GM18519 (cell line): Measurements from ENCODE around the gene CCT8L2.
"Not testable (repeated sequence)": the region's sequence is repeated elsewhere in the genome, so short reads cannot be mapped to it uniquely, and the experiment has no call there.

Source experiments
- ATAC-seq: cut with Tn5 transposase; IDR thresholded peaks from one replicate; pipeline ENCODE4 v1.9.1; 2021; ENCODE audit warnings: mild to moderate bottlenecking, moderate library complexity; ENCODE audit not compliant: unreplicated experiment, low FRiP score

Gene CCT8L2

GRCh38 chr22:16600644-16601436 is 8.2 kb upstream of the CCT8L2 start:
- not testable (repeated sequence) for ATAC-seq

GRCh38 chr22:16599648-16600047 is 7.0 kb upstream of the CCT8L2 start:
- not testable (repeated sequence) for ATAC-seq

DNA sequence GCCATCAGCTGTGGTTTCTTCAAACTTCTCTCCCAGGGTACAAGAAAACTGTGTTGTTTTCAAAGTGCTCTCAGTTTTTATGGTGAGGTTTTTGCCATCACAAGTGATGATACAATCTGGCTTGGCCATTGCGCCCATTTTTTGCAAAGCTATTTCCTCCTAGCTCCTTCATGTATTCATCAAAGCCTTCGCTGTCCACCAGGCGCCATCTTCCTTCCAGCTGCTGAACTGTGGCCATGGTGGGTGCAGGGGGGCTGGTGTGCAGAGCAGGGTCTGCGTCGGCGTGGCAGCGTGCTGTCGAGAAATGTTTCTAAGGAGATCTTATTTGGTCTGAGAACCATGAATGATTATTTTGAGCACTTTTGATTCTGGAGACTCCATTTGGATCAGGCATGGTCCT is 2.6 kb upstream of the CCT8L2 start:
- not testable (repeated sequence) for ATAC-seq

GRCh38 chr22:16594026-16594425 is 1.4 kb upstream of the CCT8L2 start:
- ATAC-seq = no peak

GRCh38 chr22:16592231-16592630 is 379 bp downstream of the CCT8L2 start:
- not testable (repeated sequence) for ATAC-seq

DNA sequence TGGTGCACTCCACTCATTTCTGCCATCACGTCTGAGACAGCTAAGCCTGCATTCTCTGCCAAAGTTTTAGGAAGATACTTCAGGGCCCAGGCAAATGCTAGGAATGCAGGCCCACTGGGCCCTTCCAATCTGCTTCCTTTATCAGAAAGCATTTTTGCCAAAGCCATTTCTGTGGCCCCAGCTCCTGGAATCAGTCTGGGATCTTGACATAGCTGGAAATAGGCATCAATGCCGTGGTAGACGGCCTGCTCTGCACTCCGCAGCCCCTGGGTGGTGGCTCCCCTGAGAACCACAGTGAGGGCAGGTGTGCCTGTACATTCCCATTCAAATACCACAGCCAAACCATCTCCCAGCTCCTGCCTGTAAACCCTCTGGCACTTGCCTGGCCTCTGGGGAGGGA is 1.5 kb downstream of the CCT8L2 start:
- not testable (repeated sequence) for ATAC-seq

- no peak for ATAC-seq
Observed at GRCh38 chr22:16586991-16587390, 5.6 kb downstream of the CCT8L2 start.

- no peak for ATAC-seq
Observed at GRCh38 chr22:16586170-16586569, 6.4 kb downstream of the CCT8L2 start.

DNA sequence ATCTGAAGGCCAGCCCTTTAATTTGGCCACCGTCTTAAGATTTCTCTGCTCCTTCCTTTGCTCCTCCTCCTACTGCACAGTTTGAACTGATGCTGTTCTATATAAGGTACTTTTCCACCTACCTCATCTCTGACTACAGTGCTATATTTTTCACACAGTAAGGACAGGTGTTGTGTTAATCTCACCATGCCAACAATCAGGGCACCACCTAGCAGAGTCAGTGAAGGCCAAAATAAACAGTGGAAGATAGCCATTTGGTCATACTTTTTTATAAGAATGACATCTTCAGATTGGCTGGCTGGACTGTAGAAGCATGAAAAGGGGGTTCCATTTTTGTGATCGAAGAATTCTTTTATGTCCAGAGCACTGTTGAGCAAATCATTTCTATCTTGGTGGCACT is 11.7 kb downstream of the CCT8L2 start:
- ATAC-seq = not testable (repeated sequence)

DNA sequence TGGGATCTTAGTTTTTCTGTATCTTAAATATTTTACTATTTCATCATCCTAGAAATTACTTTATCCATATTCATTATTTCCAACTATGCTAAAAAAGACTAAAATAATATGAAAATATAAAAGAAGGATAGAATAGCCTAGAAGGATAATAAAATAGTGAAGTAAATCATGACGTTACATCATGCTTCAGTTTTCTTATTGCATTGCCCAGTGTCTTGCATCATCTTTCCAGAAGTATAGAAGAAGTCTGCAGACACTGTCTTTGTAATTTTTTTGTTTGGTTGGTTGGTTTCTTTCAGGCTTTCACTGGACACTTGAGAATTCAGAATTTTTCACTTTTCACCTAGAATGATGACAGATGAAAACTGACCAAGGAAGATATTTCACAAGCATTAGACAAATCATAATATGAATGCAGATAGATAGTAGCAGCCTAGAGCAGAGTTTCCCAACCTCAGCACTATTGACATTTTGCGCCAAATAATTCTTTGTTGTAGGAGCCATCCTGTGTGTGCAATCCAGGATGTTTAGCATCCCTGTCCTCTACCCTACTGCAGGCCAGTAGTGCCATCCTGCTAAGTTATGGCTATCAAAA is 23.3 kb downstream of the CCT8L2 start:
- ATAC-seq = not testable (repeated sequence)

- no peak for ATAC-seq
Observed at GRCh38 chr22:16568425-16568758, 24.2 kb downstream of the CCT8L2 start.

GRCh38 chr22:16567617-16568424 is 24.8 kb downstream of the CCT8L2 start:
- ATAC-seq = not testable (repeated sequence)

GRCh38 chr22:16566421-16567151 is 26.0 kb downstream of the CCT8L2 start:
- not testable (repeated sequence) for ATAC-seq

DNA sequence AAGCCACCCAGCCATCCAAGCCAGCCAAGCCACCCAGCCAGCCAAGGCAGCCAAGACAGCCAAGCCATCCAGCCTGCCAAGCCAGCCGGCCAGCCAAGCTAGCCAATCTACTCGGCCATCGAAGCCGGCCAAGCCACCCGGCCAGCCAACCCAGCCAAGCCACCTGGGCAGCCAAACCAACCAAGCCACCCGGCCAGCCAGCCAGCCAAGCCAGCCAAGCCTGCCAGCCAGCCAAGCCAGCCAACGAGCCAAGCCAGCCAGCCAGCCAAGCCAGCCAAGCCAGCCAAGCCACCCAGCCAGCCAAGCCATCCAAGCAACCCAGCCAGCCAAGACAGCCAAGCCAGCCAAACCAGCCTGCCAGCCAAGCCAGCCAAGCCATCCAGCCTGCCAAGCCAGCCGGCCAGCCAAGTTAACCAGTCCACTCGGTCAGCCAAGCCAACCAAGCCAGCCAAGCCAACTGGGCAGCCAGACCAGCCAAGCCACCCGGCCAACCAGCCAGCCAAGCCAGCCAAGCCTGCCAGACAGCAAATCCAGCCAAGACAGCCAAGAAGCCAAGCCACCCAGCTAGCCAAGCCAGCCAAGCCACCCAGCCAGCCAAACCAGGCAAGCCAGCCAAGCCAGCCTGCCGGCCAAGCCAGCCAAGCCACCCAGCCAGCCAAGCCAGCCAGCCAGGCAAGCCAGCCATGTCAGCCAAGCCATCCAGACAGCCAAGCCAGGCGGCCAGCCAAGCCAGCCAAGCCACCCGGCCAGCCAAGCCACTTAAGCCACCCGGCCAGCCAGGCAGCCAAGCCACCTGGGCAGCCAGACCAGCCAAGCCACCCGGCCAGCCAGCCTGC is 26.8 kb downstream of the CCT8L2 start:
- ATAC-seq = not testable (repeated sequence)

- not testable (repeated sequence) for ATAC-seq
Observed at GRCh38 chr22:16564837-16565584, 27.6 kb downstream of the CCT8L2 start.

GRCh38 chr22:16563555-16564520 is 28.8 kb downstream of the CCT8L2 start:
- ATAC-seq = no peak

DNA sequence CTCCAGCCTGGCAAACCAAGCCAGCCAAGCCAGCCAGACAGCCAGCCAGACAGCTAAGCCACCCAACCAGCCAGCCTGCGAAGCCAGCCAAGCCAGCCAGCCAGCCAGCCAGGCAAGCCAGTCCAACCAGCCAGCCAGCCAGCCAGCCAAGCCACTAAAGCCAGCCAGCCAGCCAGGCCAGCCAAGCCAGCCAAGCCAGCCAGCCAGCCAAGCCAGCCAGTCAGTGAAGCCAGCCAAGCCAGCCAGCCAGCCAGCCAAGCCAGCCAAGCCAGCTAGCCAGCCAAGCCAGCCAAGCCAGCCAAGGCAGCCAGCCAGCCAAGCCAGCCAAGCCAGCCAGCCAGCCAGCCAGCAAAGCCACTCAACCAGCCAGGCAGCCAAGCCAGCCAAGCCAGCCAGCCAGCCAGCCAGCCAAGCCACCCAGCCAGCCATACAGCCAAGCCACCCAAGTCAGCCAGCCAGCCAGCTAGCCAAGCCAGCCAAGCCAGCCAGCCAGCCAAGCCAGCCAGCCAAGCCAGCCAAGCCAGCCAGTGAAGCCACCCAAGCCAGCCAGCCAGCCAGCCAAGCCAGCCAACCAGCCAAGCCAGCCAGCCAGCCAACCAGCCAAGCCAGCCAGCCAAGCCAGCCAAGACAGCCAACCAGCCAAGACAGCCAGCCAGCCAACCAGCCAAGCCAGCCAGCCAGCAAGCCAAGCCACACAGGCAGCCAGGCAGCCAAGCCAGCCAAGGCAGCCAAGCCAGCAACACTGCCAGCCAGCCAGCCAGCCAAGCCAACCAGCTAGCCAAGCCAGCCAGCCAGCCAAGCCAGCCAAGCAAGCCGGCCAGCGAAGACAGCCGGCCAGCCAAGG is 29.7 kb downstream of the CCT8L2 start:
- no peak for ATAC-seq
